Mammary epithelial cell (primary cell): Measurements from ENCODE around the gene GNB5.

Experiments used
- EZH2 ChIP-seq: IDR thresholded peaks from 2 replicates; pipeline ENCODE4 v1.6.1; 2012; ENCODE audit warnings: low read length, inconsistent platforms, borderline replicate concordance
- TF ChIP-seq, protein P1 (sequence below), 2 donors: IDR thresholded peaks in 1 of 2; conservative IDR thresholded peaks in 1 of 2; 2 replicates each; pipeline ENCODE4 v1.5.1; 2011 to 2012; ENCODE audit warnings: inconsistent platforms in 2 of 2, low read length in 2 of 2, mild to moderate bottlenecking in 2 of 2, control low read depth in 1 of 2, low read depth in 1 of 2; ENCODE audit not compliant: insufficient read depth in 1 of 2; ENCODE audit errors: extremely low read depth in 1 of 2

DNA sequence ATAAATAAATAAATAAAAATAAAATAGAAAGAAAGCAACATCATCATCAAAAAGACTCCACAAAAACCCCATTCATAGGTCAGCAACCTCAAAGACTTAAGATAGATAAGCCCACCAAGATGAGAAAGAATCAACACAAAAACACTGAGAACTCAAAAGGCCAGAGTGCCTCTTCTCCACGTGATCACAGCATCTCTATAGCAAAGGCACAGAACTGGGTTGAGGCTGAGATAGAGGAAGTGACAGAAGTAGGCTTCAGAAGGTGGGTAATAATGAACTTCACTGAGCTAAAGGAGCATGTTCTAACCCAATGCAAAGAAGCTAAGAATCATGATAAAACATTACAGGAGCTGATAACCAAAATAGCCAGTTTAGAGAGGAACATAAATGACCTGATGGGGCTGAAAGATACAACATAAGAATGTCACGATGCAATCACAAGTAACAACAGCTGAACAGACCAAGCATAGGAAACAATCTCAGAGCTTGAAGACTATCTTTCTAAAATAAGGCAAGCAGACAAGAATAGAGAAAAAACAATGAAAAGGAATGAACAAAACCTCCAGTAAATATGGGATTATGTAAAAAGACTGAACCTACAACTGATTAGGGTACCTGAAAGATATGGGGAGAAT, 26.4 kb downstream of the GNB5 start:
- TF ChIP-seq, protein P1, sequence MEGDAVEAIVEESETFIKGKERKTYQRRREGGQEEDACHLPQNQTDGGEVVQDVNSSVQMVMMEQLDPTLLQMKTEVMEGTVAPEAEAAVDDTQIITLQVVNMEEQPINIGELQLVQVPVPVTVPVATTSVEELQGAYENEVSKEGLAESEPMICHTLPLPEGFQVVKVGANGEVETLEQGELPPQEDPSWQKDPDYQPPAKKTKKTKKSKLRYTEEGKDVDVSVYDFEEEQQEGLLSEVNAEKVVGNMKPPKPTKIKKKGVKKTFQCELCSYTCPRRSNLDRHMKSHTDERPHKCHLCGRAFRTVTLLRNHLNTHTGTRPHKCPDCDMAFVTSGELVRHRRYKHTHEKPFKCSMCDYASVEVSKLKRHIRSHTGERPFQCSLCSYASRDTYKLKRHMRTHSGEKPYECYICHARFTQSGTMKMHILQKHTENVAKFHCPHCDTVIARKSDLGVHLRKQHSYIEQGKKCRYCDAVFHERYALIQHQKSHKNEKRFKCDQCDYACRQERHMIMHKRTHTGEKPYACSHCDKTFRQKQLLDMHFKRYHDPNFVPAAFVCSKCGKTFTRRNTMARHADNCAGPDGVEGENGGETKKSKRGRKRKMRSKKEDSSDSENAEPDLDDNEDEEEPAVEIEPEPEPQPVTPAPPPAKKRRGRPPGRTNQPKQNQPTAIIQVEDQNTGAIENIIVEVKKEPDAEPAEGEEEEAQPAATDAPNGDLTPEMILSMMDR (conservative IDR thresholded peaks at IDR 0.05 in 1 of 2, IDR thresholded peaks at IDR 0.05 in 1 of 2; ENCODE audit: extremely low read depth in 1 of 2, insufficient read depth in 1 of 2, low read depth in 1 of 2, low read length in 2 of 2) = no peak
- TF ChIP-seq EZH2 = no peak
